Measurements from ENCODE around the gene MRPS2. TPM values are rescaled to one million over a fixed set of nuclear protein-coding genes. Genes with fewer than 3 reads are reported as not detected.
A peak's percentile ranks its signal among the peaks of the same experiment; 100 is the strongest.

Gene MRPS2
- total RNA-seq, 2 donors from 2014 or later, result 50.2 to 53.1 TPM

GRCh38 chr9:135498381-135499126, 1.9 kb upstream of the MRPS2 start:
- H3K4me1 Mint-ChIP-seq, result peaks cover 8% of the 10 kb centered on the region
- no peaks in the 10 kb centered on the region for H3K9me3 ChIP-seq (ENCODE audit: control insufficient read depth, low read length)
- H3K4me3 Mint-ChIP-seq, result peak overlapping the region; percentile 83
- H3K27ac Mint-ChIP-seq, result no peak overlapping the region
- no peak overlapping the region for H3K27ac ChIP-seq (ENCODE audit: low read depth, low read length)
- H3K9me3 Mint-ChIP-seq, result no peaks in the 10 kb centered on the region
- H3K36me3 Mint-ChIP-seq (ENCODE audit: low read depth), result peaks cover 16% of the 10 kb centered on the region
- no peaks in the 10 kb centered on the region for H3K27me3 ChIP-seq (ENCODE audit: control insufficient read depth, insufficient read depth, low read length, poor library complexity, severe bottlenecking)
- 92 to 93% methylated on average over 13 to 15 of the region's 15 CpGs for WGBS, 2 experiments (ENCODE audit: insufficient coverage in 1 of 2, insufficient read length in 1 of 2)
- peak overlapping the region; percentile 84 for H3K4me3 ChIP-seq (ENCODE audit: low read length)
- no peak for DNase-seq
- H3K4me1 ChIP-seq (ENCODE audit: control insufficient read depth, insufficient read depth, low read length), result peaks cover 7% of the 10 kb centered on the region
- no peak overlapping the region for H3K9ac ChIP-seq (ENCODE audit: extremely low read depth, low read length, poor library complexity, severe bottlenecking)
- no peak for TF ChIP-seq CTCF (conservative IDR thresholded peaks at IDR 0.05)
- H3K27me3 Mint-ChIP-seq (ENCODE audit: insufficient read depth), result peaks cover 7% of the 10 kb centered on the region
- peaks cover 19% of the 10 kb centered on the region for H3K36me3 ChIP-seq (ENCODE audit: control insufficient read depth, insufficient read depth, low read length)

DNA sequence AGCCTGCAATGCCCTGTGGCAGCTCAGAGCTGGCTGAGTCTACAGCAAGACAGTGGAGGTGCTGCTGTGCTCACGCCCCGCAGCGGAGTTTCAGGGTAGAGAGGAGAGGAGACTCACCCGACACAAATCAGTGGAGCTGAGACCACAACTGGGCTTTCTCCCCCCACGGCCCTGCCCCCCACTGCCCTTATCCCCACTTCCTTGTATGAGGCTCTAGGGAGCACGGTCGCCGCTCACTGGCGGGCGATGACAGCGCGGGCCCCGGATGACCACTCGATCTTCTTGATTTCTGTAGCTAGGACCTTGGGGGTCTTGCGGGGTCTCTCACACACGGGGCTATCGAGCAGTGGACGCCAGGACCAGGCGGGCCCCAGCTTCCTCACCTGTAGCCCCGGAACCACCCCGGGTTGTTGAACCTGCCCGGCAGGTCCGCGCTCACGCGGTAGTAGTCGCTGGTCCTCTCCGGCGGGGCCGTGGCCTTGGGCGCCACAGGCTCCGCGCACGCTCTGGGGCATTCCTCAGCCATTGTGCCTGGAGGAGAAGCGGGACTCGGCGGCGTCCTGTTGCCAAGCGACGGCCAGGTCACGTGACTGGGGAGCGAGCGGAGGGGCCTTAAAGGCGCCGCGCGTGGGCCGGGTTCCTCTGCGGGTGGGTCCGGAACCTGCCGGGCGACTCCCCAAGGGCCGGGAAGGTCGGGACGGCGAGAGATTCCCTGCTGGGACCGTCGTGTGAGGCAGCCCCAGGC, 984 bp upstream of the MRPS2 start:
- H3K27me3 Mint-ChIP-seq (ENCODE audit: insufficient read depth), result peaks cover 7% of the 10 kb centered on the region
- peak overlapping the region; percentile 52 for H3K27ac Mint-ChIP-seq
- DNase-seq, result peak; percentile 96
- H3K4me3 ChIP-seq (ENCODE audit: low read length), result peak overlapping the region; percentile 84
- H3K4me1 ChIP-seq (ENCODE audit: control insufficient read depth, insufficient read depth, low read length), result peaks cover 7% of the 10 kb centered on the region
- no peaks in the 10 kb centered on the region for H3K9me3 ChIP-seq (ENCODE audit: control insufficient read depth, low read length)
- H3K4me1 Mint-ChIP-seq, result peaks cover 8% of the 10 kb centered on the region
- no peaks in the 10 kb centered on the region for H3K9me3 Mint-ChIP-seq
- WGBS, 2 experiments (ENCODE audit: insufficient coverage in 1 of 2, insufficient read length in 1 of 2), result 1 to 3% methylated on average over 35 to 58 of the region's 58 CpGs
- peak overlapping the region; percentile 83 for H3K4me3 Mint-ChIP-seq
- H3K36me3 Mint-ChIP-seq (ENCODE audit: low read depth), result peaks cover 20% of the 10 kb centered on the region
- H3K27ac ChIP-seq (ENCODE audit: low read depth, low read length), result no peak overlapping the region
- H3K9ac ChIP-seq (ENCODE audit: extremely low read depth, low read length, poor library complexity, severe bottlenecking), result peak overlapping the region; percentile 4
- no peak for TF ChIP-seq CTCF (conservative IDR thresholded peaks at IDR 0.05)
- peaks cover 28% of the 10 kb centered on the region for H3K36me3 ChIP-seq (ENCODE audit: control insufficient read depth, insufficient read depth, low read length)
- no peaks in the 10 kb centered on the region for H3K27me3 ChIP-seq (ENCODE audit: control insufficient read depth, insufficient read depth, low read length, poor library complexity, severe bottlenecking)

DNA sequence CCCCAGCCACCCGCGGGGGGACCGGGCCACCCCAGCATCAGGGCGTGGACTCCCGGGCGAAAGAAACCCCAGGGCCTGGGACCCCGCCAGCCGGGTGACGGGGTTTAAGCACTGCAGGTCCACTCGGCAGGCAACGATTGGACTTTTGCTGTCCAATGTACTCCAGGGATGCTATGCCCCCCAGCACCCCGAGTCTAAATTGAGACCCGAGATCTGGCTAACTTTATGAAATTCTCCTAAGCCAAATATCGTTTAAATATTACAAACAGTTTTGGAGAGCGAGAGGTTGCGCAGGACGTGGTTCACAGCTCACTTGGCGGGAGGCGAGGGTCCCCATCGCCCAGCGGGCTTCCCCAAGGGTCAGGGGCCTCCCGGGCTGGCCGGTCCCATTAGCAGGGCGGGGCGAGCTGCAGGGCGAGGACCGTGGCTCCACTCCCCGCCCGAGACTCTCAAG, 384 bp upstream of the MRPS2 start:
- no peak overlapping the region for H3K27ac ChIP-seq (ENCODE audit: low read depth, low read length)

More for the DNA sequence above, 384 bp upstream of the MRPS2 start:
- H3K4me3 ChIP-seq (ENCODE audit: low read length), result peak overlapping the region; percentile 84
- no peaks in the 10 kb centered on the region for H3K9me3 ChIP-seq (ENCODE audit: control insufficient read depth, low read length)
- H3K4me1 ChIP-seq (ENCODE audit: control insufficient read depth, insufficient read depth, low read length), result peaks cover 7% of the 10 kb centered on the region
- H3K9ac ChIP-seq (ENCODE audit: extremely low read depth, low read length, poor library complexity, severe bottlenecking), result peak overlapping the region; percentile 4
- Mint-ChIP-seq H3K4me3 (peak overlapping the region; percentile 83), H3K9me3 (no peaks in the 10 kb centered on the region), H3K27me3 (ENCODE audit: insufficient read depth) (peaks cover 7% of the 10 kb centered on the region), H3K4me1 (peaks cover 8% of the 10 kb centered on the region), H3K36me3 (ENCODE audit: low read depth) (peaks cover 25% of the 10 kb centered on the region), H3K27ac (no peak overlapping the region)
- H3K27me3 ChIP-seq (ENCODE audit: control insufficient read depth, insufficient read depth, low read length, poor library complexity, severe bottlenecking), result no peaks in the 10 kb centered on the region
- H3K36me3 ChIP-seq (ENCODE audit: control insufficient read depth, insufficient read depth, low read length), result peaks cover 33% of the 10 kb centered on the region
- 2% methylated on average over 10 to 29 of the region's 29 CpGs for WGBS, 2 experiments (ENCODE audit: insufficient coverage in 1 of 2, insufficient read length in 1 of 2)
- no peak for TF ChIP-seq CTCF (conservative IDR thresholded peaks at IDR 0.05)
- DNase-seq, result no peak
